Smooth muscle cell of the brain vasculature (primary cell): Measurements from ENCODE around the gene GCNA.

Source experiments
- DNase-seq: peaks from one replicate; pipeline ENCODE4 v3.0.0-alpha.2; 2012; ENCODE audit warnings: low read depth, low spot score

The GCNA gene, protein sequence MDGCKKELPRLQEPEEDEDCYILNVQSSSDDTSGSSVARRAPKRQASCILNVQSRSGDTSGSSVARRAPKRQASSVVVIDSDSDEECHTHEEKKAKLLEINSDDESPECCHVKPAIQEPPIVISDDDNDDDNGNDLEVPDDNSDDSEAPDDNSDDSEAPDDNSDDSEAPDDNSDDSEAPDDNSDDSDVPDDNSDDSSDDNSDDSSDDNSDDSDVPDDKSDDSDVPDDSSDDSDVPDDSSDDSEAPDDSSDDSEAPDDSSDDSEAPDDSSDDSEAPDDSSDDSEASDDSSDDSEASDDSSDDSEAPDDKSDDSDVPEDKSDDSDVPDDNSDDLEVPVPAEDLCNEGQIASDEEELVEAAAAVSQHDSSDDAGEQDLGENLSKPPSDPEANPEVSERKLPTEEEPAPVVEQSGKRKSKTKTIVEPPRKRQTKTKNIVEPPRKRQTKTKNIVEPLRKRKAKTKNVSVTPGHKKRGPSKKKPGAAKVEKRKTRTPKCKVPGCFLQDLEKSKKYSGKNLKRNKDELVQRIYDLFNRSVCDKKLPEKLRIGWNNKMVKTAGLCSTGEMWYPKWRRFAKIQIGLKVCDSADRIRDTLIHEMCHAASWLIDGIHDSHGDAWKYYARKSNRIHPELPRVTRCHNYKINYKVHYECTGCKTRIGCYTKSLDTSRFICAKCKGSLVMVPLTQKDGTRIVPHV

DNA sequence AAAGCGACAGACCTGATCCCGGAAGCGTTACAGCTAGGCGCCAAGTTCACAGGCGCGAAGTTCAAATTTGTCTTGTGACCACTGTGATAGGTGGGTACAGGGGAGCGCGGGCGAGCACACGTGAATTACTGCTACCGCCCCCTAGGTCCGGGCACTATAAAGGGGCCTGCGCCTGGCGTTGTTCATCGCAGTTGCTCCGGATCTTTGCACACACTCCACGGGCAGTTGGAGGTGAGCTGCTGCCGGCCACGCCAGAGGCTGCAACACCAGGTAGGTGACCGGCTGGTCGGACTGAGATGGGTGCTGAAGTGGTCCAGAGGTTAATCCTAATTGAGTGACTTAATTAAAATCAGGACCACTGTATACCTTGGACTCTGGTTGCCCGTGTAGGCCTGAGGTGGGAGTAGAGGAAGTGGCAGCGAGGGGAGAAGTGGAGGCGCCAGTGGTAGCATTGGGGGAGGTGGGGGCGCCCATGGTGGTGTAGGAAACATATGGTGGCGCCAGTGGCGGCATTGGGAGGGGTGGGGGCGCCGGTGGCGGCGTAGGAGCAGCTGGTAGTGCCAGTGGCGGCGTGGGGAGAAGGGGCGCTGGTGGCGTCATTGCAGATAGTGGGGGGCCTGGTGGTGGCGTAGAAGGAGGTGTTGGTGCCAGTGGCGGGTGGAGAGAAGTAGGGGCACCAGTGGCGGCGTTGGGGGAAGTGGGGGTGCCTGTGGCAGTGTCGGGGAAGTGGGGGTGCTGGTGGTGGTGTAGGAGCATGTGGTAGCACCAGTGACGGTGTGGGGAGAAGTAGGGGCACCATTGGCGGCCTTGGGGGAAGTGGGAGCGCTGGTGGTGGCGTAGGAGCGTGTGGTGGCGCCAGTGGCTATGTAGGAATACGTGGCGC is at the start of gene GCNA:
GCNA (plus strand) TSS at position 185 of the 883 bp plus-strand sequence. CDS start 2,385 bp downstream, outside the sequence.
- no peak for DNase-seq

GRCh38 chrX:71532078-71532752 is 46.0 kb upstream of the GCNA start:
- no peak for DNase-seq

DNA sequence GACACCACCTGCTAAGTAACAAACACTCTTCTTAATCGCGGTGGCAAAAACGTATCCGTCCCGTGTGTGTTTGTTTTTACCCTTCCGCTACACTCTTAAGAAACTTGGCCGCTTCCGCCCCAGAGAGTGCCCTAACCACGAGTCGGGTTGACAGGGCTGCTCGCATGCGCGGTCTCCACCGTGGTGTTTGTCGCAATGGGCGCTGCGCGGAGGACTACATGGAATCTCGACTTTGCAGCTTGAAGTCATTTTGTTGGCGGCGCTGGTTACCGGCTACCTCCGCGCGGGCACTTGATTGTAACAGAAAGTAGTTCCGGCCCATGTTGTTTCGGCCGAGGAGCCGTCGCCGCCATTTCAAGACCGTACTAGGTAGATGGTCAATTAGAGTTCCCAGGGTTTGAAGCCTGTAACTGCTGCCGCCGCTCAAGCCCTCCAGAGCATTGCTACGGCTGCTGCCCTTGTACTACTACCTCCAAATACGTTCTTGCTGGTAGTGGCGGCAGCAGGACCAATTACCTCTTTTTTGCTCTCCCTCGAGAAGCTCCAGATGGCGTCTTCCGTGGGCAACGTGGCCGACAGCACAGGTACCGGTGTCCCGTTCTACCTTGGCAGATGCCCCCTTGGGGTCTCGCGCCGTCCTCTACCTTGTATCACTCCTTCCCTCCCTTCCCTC is 45.3 kb upstream of the GCNA start, which contains the start of gene OGT:
OGT (plus strand) TSS at position 352 of the 673 bp plus-strand sequence; CDS start at position 548, 196 bp downstream.
- peak; percentile 88 for DNase-seq

DNA sequence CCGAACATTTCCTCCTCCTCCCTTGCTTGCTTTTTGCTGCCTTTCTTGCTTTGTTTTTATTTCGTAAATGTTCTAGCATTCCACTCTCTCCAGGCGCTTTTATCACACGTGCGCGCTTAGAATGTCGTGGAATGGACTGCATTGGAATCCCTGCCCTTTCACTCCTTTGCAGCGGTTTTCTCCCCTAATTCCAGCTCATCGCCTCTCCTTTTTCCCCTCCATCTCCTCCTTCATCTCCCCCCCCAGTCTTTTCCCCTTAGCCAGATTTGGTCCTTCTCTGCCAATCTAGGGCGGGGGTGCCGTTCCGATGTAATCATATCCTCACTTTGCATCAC is 44.8 kb upstream of the GCNA start:
- no peak for DNase-seq

- no peak for DNase-seq
Measured at GRCh38 chrX:71533851-71534561, 44.2 kb upstream of the GCNA start.

DNA sequence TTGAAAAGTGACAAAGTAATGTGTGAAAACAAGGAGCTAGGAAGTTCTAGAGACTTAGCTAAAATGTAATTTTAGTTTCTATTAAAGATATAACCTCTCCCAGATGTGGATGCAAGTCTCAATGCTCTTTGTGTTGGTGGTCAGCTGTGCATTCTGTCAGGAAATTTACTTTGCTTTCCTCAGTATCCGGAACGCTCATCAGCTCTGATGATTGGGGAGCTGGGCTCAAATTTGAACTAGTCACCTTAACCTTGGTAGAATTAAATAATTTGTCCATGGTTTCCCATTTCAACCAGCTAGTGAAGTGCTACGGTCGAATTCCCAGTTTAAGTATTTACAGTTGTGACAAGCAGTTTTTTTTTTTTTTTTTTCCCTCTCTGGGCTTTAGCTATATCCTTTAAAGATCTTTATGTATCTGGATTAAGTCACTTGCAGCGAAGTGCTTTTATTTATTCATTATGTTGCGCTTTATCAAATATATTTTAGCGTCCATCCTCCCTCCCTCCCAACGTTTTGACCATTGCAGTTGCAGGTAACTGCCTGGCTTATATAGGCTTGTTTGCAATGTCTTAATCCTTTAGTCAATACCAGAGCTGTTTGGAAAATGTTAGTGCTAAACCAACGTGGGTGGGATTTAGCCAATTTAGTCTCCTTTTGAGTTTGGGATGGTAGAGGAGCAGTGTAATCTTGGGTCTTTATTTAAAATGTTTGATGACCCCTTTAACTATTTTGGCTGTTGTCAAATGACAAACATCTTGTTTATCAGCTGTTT is 43.3 kb upstream of the GCNA start:
- no peak for DNase-seq

DNA sequence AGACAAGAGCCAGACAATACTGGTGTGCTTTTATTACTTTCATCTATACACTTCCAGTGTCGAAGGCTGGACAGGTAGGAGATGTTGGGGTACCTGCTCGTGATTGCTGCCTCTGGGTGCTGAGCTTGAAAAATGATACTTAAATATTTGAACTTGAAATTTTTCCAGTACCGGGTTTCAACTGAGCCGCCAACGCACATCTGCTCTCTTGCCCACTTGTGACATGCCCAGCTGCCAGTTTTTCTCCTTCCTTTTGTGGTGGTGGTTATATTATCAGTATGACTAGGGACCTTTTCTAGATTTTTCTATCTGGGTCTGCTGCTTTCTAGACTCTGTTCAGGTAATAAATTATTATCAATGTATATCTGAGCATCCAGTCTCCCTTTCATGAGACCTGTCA is 42.0 kb upstream of the GCNA start:
- DNase-seq, result no peak

GRCh38 chrX:71537743-71538142 is 40.5 kb upstream of the GCNA start:
- DNase-seq, result no peak

DNA sequence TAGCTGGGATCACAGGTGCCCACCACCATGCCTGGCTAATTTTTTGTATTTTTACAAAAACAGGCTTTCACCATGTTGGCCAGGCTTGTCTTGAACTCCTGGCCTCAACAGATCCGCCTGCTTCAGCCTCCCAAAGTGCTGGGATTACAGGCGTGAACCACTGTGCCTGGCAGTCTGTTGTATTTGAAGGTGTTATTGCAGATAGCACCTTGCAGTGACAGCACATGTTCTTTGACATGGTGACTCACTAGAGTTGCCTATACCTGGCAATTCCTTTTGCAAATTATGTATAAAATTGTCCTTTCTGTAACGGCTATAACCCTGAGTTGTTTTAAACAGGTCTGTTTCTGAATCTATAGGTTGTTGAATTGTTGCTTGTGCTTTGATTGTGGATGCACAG is 37.4 kb upstream of the GCNA start:
- no peak for DNase-seq

DNA sequence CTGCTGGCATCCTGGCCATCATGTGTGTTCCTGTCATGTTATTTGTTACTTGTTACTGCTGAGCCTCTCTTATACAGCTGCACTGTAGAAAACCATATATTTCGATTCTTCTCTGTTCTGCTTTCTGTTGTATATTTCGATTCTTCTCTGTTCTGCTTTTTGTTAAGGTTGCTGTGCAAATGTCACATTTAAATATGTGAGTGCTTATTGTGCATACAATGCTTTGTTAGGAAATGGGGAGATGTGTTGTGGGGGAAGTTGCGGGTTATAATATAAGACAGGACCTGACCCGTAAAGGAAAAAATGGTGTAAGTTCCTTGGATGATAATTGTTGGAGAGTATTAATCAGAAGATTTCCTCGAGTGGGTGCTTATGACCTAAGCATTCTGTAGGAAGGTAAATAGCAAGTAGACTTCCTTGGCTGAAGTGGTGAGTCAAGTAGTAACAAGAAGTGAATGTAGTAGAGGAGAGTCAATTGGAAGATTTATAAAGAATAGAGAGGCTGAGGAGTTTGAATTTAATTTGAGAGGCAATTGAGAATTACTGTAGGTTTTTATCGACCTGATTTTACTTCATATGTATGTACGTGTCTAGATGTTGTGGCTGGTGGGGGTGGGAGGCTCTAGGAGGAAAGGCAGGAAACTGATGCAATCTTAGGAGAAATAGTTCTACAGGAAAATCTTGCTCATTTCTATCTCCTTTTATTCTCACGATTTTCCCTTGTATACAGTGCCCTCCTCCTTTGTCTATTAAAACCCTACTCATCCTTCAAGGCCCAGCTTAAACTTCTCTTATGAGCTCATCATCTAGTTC is 36.8 kb upstream of the GCNA start:
- no peak for DNase-seq

DNA sequence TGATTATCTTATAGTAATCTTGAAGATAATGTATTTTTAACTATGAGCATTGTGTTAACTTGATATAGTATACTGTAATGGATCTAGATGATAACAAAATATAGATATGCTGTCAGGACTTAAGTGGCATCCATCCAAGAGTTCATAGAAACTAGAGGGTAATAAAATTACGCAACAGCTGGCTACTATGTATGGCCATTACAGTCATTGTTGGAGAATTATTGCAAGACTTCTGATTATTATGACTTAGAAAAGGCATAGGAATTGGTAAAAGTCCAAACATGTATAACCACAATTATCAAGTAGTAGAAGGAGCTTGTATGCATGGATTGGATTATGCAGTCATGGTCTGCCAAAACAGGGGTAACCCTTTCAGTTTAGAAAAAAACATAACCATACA is 35.8 kb upstream of the GCNA start:
- no peak for DNase-seq

DNA sequence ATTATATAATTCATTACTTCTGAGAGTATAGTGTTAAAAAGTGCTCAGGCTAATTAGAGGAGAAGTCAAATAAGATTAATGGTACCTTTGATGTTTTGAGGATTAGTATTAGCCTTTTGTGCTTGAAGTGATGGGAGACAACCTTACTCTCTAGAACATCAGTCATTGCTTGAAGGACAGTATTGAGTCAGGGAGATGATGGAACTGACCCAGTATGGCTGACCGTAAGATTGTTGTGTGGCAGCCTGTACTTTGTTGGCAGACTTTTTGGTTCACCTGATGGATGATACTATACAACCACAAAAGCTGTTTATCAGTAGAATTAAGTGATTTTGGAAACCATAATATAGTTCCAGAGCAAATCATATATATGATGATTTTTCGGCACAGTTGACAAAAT is 35.4 kb upstream of the GCNA start:
- DNase-seq, result no peak

- DNase-seq, result no peak
Measured at GRCh38 chrX:71543316-71543715, 34.9 kb upstream of the GCNA start.

DNA sequence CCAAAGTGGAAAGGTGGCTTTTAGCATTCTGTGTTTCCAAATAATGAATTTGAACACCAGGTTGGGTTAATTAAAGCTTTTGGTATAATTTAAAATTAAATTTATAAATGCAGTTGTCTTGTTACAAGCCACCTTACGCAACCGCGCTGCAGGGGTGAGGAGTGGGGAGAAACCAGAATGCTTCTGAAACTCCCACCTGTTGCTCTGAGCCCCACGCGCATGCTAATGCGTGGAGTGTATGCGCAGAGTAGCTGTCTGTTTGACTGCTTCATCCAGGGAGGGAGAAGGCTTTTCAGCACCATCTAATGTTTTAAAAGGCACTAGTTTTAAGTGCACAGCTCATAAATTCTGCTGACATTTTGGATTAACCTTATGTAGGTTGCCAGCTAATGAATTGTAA is 32.9 kb upstream of the GCNA start:
- DNase-seq, result no peak

DNA sequence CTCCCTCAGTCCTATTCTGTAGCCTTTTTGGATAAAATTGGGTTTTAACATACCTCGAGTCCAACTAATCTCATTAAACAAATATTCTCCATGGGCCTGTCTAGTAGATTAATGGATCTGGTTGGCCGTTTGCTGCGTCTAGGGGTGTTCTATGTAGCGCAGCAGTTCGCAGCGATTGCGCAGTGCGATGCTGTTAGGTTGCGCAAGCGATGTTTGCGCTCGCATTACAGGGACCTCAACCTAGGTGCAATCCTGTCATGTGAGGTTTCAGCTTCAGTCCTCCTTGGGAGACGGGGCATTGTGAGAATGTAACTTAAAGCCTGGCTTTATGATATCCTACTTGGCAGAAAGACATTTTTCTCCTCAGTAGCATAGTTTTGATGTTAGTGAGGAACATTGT is 31.4 kb upstream of the GCNA start:
- DNase-seq, result no peak

DNA sequence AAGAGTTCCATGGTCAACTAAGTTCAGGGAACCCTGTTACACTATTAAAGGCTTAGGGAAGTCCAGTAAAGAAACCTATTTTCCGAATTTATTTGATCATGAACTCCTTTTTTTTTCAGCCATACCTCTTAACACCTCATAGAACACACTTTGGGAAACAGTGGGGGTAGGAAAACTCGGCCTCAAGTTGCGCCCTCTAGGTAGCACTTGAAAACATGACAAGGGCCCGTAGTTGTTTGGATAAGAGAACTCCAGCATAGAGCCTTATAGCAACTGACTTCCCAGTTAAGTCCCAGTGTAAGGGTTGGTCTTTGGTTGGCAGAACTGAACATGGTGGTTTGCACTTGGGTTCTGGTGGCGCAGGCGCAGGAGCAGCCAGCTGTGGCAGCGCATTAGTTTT is 30.9 kb upstream of the GCNA start:
- no peak for DNase-seq

- no peak for DNase-seq
Measured at GRCh38 chrX:71549986-71550385, 28.3 kb upstream of the GCNA start.

GRCh38 chrX:71550578-71550977 is 27.7 kb upstream of the GCNA start:
- DNase-seq, result no peak

GRCh38 chrX:71556036-71556435 is 22.2 kb upstream of the GCNA start:
- DNase-seq, result no peak
